Small intestine (tissue), 16 donors: ENCODE results near the gene SOHLH2. TPM values are rescaled to one million over a fixed set of nuclear protein-coding genes. Genes with fewer than 3 reads are reported as not detected.

Experiments
- DNase-seq, 2 donors: peaks; one replicate each; pipeline versions ENCODE4 v3.0.0 to v3.0.0-alpha.2; 2013
- FAIRE-seq: peaks from 2 replicates; lab custom pipeline; 2012; peaks lifted over from hg19 to GRCh38; lab: Jason Lieb, UNC
- H3K27ac ChIP-seq, 3 donors: one replicate each; pipeline ENCODE4 v1.5.1; 2013; ENCODE audit warnings: low read length in 2 of 3, mild to moderate bottlenecking in 2 of 3, control low read depth in 1 of 3, inconsistent platforms in 1 of 3, low read depth in 1 of 3, moderate library complexity in 1 of 3
- H3K27me3 ChIP-seq, 3 donors: one replicate each; pipeline ENCODE4 v1.6.1; 2013; ENCODE audit warnings: low read length in 3 of 3, inconsistent platforms in 1 of 3; ENCODE audit not compliant: control insufficient read depth in 3 of 3, insufficient read depth in 3 of 3
- H3K36me3 ChIP-seq, 3 donors: one replicate each; pipeline ENCODE4 v1.6.1; 2013; ENCODE audit warnings: low read length in 3 of 3, inconsistent platforms in 1 of 3, low read depth in 1 of 3, mild to moderate bottlenecking in 1 of 3, moderate library complexity in 1 of 3; ENCODE audit not compliant: control insufficient read depth in 3 of 3, insufficient read depth in 2 of 3
- H3K4me1 ChIP-seq, 3 donors: one replicate each; pipeline ENCODE4 v1.6.1; 2013; ENCODE audit warnings: low read length in 2 of 3, inconsistent platforms in 1 of 3, low read depth in 1 of 3, mild to moderate bottlenecking in 1 of 3, moderate library complexity in 1 of 3; ENCODE audit not compliant: control insufficient read depth in 3 of 3, insufficient read depth in 2 of 3
- H3K4me3 ChIP-seq, 3 donors: one replicate each; pipeline ENCODE4 v1.5.1; 2013; ENCODE audit warnings: low read length in 3 of 3, control low read depth in 1 of 3, inconsistent platforms in 1 of 3, low read depth in 1 of 3, mild to moderate bottlenecking in 1 of 3, moderate library complexity in 1 of 3
- H3K9me3 ChIP-seq, 2 donors: one replicate each; pipeline ENCODE4 v1.6.1; 2013; ENCODE audit warnings: low read depth in 1 of 2, low read length in 1 of 2; ENCODE audit not compliant: control insufficient read depth in 2 of 2, insufficient read depth in 1 of 2
- WGBS, 3 donors: extraction: QIAGEN DNeasy Blood & Tissue Kit; methylation state at CpG; one replicate each; pipeline ENCODE4 v1.1.7; 2013; 5-methylcytosine and 5-hydroxymethylcytosine counted together
- long read RNA-seq, 10 donors: transcript quantifications; one replicate each; lab custom pipeline, GENCODE V29; 2026
- polyA plus RNA-seq, 4 donors: library from polyadenylated mRNA; stranded (reverse) in 3 of 4; unstranded in 1 of 4; fragments of 200-250 nt in 3 of 4; fragments of 120-200 nt in 1 of 4; gene quantifications; one replicate each; pipeline versions ENCODE4 v1.2.1 to v1.2.3, GENCODE V29; 2013
- donor health status: healthy with polysubstance abuse.
- donor health status: control.
- donor health status: control.
- donor health status: Bipolar disorder and iron deficiency.
- donor health status: healthy.

SOHLH2 gene
- polyA plus RNA-seq = 1 to 10 TPM in 1 of 4 donors, under 1 TPM in 1, not detected in 2; 0.12 to 1.0 TPM
- long read RNA-seq, donor 1 = 0 reads
- long read RNA-seq, donor 2 = 0 reads
- long read RNA-seq, donor 3 = 0 reads
- long read RNA-seq, donor 4 = 0 reads
- long read RNA-seq, donor 5 = 0 reads
- long read RNA-seq, donor 6 = 0 reads
- long read RNA-seq, donor 7 = 0 reads
- long read RNA-seq, donor 8 = 0 reads
- long read RNA-seq, donor 9 = 0 reads
- long read RNA-seq, donor 10 = 0 reads

GRCh38 chr13:36214163-36214921 lies at the start of gene SOHLH2:
Gene SOHLH2, minus strand, starts transcription at chr13:36214556. Its CDS starts 30 bp downstream, at chr13:36214526.
- Histone ChIP-seq H3K4me3 (no peak within 1 kb of the TSS), H3K27me3 (no peaks in the 10 kb centered on the region), H3K9me3 (peaks cover 0 to 21% of the 10 kb centered on the region in 2 donors), H3K27ac (no peak within 1 kb of the TSS), H3K36me3 (no peaks in the 10 kb centered on the region), H3K4me1 (no peaks in the 10 kb centered on the region)
- 92 to 94% (median 92%) methylated on average over 44 to 53 of the region's 53 CpGs for WGBS, 3 donors
- DNase-seq (no peak), FAIRE-seq (no peak)

DNA sequence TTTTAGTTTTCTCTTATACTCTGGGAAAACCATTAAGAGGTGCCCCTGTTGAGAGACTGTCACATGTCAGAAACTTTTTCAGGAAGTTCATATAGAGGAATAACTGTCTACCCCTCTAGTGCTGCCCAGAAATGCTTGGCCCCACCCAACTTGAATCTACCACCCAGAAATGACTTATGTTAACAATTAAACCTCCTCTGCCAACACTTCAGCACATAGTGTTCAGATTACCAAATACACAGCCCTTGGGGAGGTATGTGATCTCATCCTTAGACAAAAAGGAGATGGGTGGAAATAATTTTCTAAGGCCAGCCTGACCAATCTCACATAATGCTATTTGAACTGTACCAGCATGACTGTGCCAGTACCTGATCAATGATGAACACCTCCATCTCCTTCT lies 47.6 kb upstream of the SOHLH2 start:
- DNase-seq (no peak), FAIRE-seq (no peak)
- H3K27ac ChIP-seq = no peak overlapping the region
- H3K4me3 ChIP-seq = no peak overlapping the region
- H3K4me1 ChIP-seq = no peaks in the 10 kb centered on the region
- no peaks in the 10 kb centered on the region for H3K36me3 ChIP-seq
- peaks cover 0 to 6% of the 10 kb centered on the region in 2 donors for H3K9me3 ChIP-seq
- H3K27me3 ChIP-seq = no peaks in the 10 kb centered on the region

- DNase-seq (no peak), FAIRE-seq (no peak)
- 90 to 91% (median 90%) methylated on average over 3 of the region's 3 CpGs for WGBS, 3 donors
- Histone ChIP-seq H3K27me3 (no peaks in the 10 kb centered on the region), H3K4me3 (no peak overlapping the region), H3K9me3 (peaks cover 0 to 6% of the 10 kb centered on the region in 2 donors), H3K36me3 (no peaks in the 10 kb centered on the region), H3K27ac (no peak overlapping the region), H3K4me1 (no peaks in the 10 kb centered on the region)
These were observed 46.7 kb upstream of the SOHLH2 start for GRCh38 chr13:36261011-36261410.

DNA sequence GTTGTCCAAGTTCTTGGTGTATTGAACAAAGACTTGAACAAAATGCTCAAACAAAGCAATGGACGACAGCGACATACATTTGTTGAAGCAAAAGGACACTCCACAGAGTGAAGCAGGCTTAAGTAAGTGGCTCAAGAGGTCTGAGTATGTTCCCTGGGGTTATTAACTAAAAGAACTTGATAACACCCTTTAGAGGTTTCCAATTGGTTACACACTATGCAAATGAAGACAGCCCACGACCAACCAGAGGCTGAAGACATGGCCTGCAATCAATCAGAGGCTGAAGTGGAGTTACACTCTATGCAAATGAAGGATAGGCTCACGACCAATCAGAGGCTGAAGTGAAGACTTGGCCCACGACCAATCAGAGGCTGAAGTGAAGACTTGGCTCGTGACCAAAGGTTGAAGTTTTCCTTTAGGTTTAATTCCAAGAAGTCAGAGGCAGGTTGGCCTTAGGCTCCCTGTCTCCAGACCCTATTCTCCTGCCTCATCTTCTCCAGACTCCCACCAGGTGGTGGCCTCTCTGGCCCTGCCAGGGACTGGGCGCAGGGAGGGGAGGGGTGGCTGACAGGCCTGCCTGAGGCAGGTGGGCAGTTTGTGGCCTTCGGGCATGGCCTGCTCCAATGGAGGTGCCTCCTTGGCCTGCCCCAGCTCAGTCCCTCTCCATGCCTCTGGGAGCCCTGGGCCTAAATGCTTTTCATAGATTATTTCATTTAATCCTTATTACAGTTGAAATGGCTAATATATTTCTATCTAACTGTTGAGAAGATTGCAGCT lies 45.2 kb upstream of the SOHLH2 start:
- Histone ChIP-seq H3K9me3 (peaks cover 0 to 6% of the 10 kb centered on the region in 2 donors), H3K27ac (no peak overlapping the region), H3K36me3 (no peaks in the 10 kb centered on the region), H3K4me1 (no peaks in the 10 kb centered on the region), H3K4me3 (no peak overlapping the region), H3K27me3 (no peaks in the 10 kb centered on the region)
- no peak for DNase-seq
- no peak for FAIRE-seq
- 78 to 90% (median 84%) methylated on average over 8 of the region's 8 CpGs for WGBS, 3 donors

- H3K27me3 ChIP-seq = no peaks in the 10 kb centered on the region
- WGBS, 3 donors = 77 to 84% (median 83%) methylated on average over 8 of the region's 8 CpGs
- no peak overlapping the region for H3K27ac ChIP-seq
- FAIRE-seq (no peak), DNase-seq (no peak)
- H3K9me3 ChIP-seq = peaks cover 0 to 6% of the 10 kb centered on the region in 2 donors
- H3K4me1 ChIP-seq = no peaks in the 10 kb centered on the region
- H3K4me3 ChIP-seq = no peak overlapping the region
- H3K36me3 ChIP-seq = no peaks in the 10 kb centered on the region
These were observed 44.5 kb upstream of the SOHLH2 start for GRCh38 chr13:36258831-36259230.

DNA sequence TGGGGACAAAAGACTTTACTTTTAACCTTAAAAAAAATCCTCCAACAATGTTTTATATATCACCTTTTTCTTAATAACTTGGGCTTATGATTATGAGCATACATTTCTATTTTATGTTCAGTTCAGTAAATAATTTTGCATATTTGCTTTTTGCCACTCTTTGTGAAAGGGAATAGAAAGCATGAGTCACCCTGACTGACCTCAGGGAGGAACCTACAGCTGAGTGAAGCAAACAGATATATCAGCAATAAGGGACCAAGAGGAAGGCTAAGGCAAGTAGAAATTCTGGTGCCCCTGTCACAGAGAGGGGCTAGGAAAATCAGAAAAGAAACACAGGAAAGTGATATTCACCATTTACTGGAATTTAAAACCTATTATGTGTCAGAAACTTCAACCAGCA lies 37.2 kb upstream of the SOHLH2 start:
- Histone ChIP-seq H3K4me3 (no peak overlapping the region), H3K27me3 (no peaks in the 10 kb centered on the region), H3K36me3 (no peaks in the 10 kb centered on the region), H3K9me3 (no peaks in the 10 kb centered on the region), H3K4me1 (no peaks in the 10 kb centered on the region), H3K27ac (no peak overlapping the region)
- DNase-seq (no peak), FAIRE-seq (no peak)

- 81 to 90% (median 82%) methylated on average over 4 of the region's 4 CpGs for WGBS, 3 donors
- H3K4me3 ChIP-seq = no peak overlapping the region
- no peak for DNase-seq
- FAIRE-seq = no peak
- no peaks in the 10 kb centered on the region for H3K36me3 ChIP-seq
- no peak overlapping the region for H3K27ac ChIP-seq
- no peaks in the 10 kb centered on the region for H3K9me3 ChIP-seq
- H3K27me3 ChIP-seq = no peaks in the 10 kb centered on the region
- H3K4me1 ChIP-seq = no peaks in the 10 kb centered on the region
These were observed 36.7 kb upstream of the SOHLH2 start for GRCh38 chr13:36251017-36251416.

DNA sequence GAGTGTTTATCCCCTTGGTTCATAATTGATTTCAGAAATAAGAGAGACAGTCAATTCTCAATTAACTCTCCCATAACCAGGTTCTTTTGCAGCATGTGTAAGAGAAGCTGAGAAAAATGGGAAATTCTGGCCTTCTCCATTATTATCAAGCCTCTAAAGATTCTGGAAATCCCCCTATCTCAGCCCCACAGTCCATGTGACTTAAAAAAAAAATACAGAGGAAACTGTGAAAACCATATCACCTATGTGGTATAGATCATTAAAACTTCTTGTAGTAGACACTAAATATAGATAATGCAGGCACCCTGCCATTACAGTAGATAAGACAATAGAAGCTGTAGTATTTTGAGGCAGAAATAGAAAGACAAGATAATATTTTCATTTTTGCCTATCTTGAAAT lies 34.3 kb upstream of the SOHLH2 start:
- Histone ChIP-seq H3K9me3 (no peaks in the 10 kb centered on the region), H3K36me3 (no peaks in the 10 kb centered on the region), H3K4me1 (no peaks in the 10 kb centered on the region), H3K27me3 (no peaks in the 10 kb centered on the region), H3K27ac (no peak overlapping the region), H3K4me3 (no peak overlapping the region)
- no peak for DNase-seq
- FAIRE-seq = no peak
